CD4-positive, alpha-beta T cell (primary cell): ENCODE data around the gene C1QTNF8. TPM values are rescaled to one million over a fixed set of nuclear protein-coding genes. Genes with fewer than 3 reads are reported as not detected.

Source experiments
- ATAC-seq: fragments of 200-7000 bp; cut with Tn5 transposase; one replicate; pipeline ENCODE4 v1.10.0; 2022; ENCODE audit warnings: mild to moderate bottlenecking; ENCODE audit not compliant: poor library complexity
- CTCF ChIA-PET: fragments of 350-600 bp; sonication (Branson Sonifier 250); formaldehyde crosslinking; loops from one replicate; lab custom pipeline; 2021; ENCODE audit warnings: antibody characterized with exemption, inconsistent platforms; lab: Charles Lee
- POLR2A ChIA-PET: fragments of 350-600 bp; sonication (Branson Sonifier 250); formaldehyde crosslinking; loops from one replicate; lab custom pipeline; 2021; ENCODE audit warnings: antibody characterized with exemption, inconsistent platforms; lab: Charles Lee
- DNase-seq, 14 experiments: peaks; one replicate each; pipeline ENCODE4 v3.0.0-alpha.2; 2013 to 2020; ENCODE audit warnings: mixed read lengths in 2 of 14
- H3K27ac ChIP-seq, 2 donors: one replicate each; pipeline versions ENCODE4 v1.5.1 to v1.7.0; 2013; ENCODE audit warnings: low read length in 2 of 2, low read depth in 1 of 2, mild to moderate bottlenecking in 1 of 2
- H3K27me3 ChIP-seq, 2 experiments: 1 replicate in 1 of 2; 2 replicates in 1 of 2; pipeline versions ENCODE4 v1.6.1 to v1.7.0; 2013; ENCODE audit warnings: low read length in 2 of 2, control low read depth in 1 of 2, mild to moderate bottlenecking in 1 of 2, moderate library complexity in 1 of 2; ENCODE audit not compliant: insufficient read depth in 2 of 2, control insufficient read depth in 1 of 2
- H3K36me3 ChIP-seq: one replicate; pipeline ENCODE4 v1.6.1; 2013; ENCODE audit warnings: low read length, control low read depth; ENCODE audit not compliant: insufficient read depth
- H3K4me1 ChIP-seq: one replicate; pipeline ENCODE4 v1.6.1; 2013; ENCODE audit warnings: low read length, control low read depth; ENCODE audit not compliant: insufficient read depth
- H3K4me3 ChIP-seq: one replicate; pipeline ENCODE4 v1.5.1; 2013; ENCODE audit warnings: mild to moderate bottlenecking, low read length, moderate library complexity
- H3K9me3 ChIP-seq, 2 experiments: 1 replicate in 1 of 2; 2 replicates in 1 of 2; pipeline versions ENCODE4 v1.6.1 to v1.7.0; 2013; ENCODE audit warnings: low read length in 2 of 2, mild to moderate bottlenecking in 2 of 2, control low read depth in 1 of 2, moderate library complexity in 1 of 2; ENCODE audit not compliant: control insufficient read depth in 1 of 2, insufficient read depth in 1 of 2
- H3K27ac Mint-ChIP-seq: one replicate; pipeline ENCODE4 v1.8.0; 2020; ENCODE audit warnings: mixed read lengths
- H3K27me3 Mint-ChIP-seq: one replicate; pipeline ENCODE4 v1.8.0; 2021; ENCODE audit warnings: mixed read lengths
- H3K36me3 Mint-ChIP-seq: one replicate; pipeline ENCODE4 v1.8.0; 2021; ENCODE audit warnings: low read depth, mixed read lengths
- H3K4me1 Mint-ChIP-seq: one replicate; pipeline ENCODE4 v1.8.0; 2021; ENCODE audit warnings: low read depth, mixed read lengths
- H3K4me3 Mint-ChIP-seq: one replicate; pipeline ENCODE4 v1.8.0; 2020; ENCODE audit warnings: mild to moderate bottlenecking, mixed read lengths
- H3K9me3 Mint-ChIP-seq: one replicate; pipeline ENCODE4 v1.8.0; 2020; ENCODE audit warnings: mixed read lengths
- CTCF ChIP-seq: fragments of 200-600 bp; IDR thresholded peaks from one replicate; pipeline ENCODE4 v1.8.0; 2022; ENCODE audit warnings: antibody characterized with exemption, mild to moderate bottlenecking
- intact Hi-C, 2 experiments: fragments of 100-400 bp; cut with DNase I in 1 of 2; cut with micrococcal nuclease in 1 of 2; formaldehyde crosslinking; loops; one replicate each; pipeline versions ENCODE4 v1.15.1 to v1.9.0; 2023 to 2025; cut with DNase I, micrococcal nuclease
- total RNA-seq, 174 experiments: library from RNA in 2 of 174; stranded (reverse) in 2 of 174; gene quantifications; one replicate each; pipeline ENCODE4 v1.2.3 and lab custom pipeline; 2021 to 2026

The C1QTNF8 gene
- total RNA-seq, 2 experiments from 2014 or later, result not detected

- H3K36me3 Mint-ChIP-seq, result no peaks in the 10 kb centered on the region
- intact Hi-C loops, result no loop called here
- no peak overlapping the region for H3K27ac ChIP-seq
- H3K9me3 ChIP-seq, result peaks cover 0 to 9% of the 10 kb centered on the region in 2 experiments
- ATAC-seq (no peak), DNase-seq (no peak)
- POLR2A ChIA-PET, result no interaction called here
- no peaks in the 10 kb centered on the region for H3K27me3 ChIP-seq
- H3K4me1 ChIP-seq, result no peaks in the 10 kb centered on the region
- no peak for TF ChIP-seq CTCF
- H3K27me3 Mint-ChIP-seq, result peaks cover 4% of the 10 kb centered on the region
- CTCF ChIA-PET, result no interaction called here
- H3K27ac Mint-ChIP-seq, result no peak overlapping the region
- H3K9me3 Mint-ChIP-seq, result no peaks in the 10 kb centered on the region
- no peak overlapping the region for H3K4me3 Mint-ChIP-seq
- H3K36me3 ChIP-seq, result no peaks in the 10 kb centered on the region
- no peak overlapping the region for H3K4me3 ChIP-seq
- H3K4me1 Mint-ChIP-seq, result no peaks in the 10 kb centered on the region
Measured at GRCh38 chr16:1131378-1131994, 35.4 kb upstream of the C1QTNF8 start.

- POLR2A ChIA-PET, result no interaction called here
Measured at GRCh38 chr16:1130382-1130781, 34.3 kb upstream of the C1QTNF8 start.

GRCh38 chr16:1129106-1129960 lies 33.3 kb upstream of the C1QTNF8 start:
- CTCF ChIA-PET, result no interaction called here
- H3K4me3 ChIP-seq, result no peak overlapping the region
- Mint-ChIP-seq H3K27me3 (no peaks in the 10 kb centered on the region), H3K36me3 (no peaks in the 10 kb centered on the region), H3K9me3 (no peaks in the 10 kb centered on the region), H3K4me3 (no peak overlapping the region), H3K27ac (no peak overlapping the region), H3K4me1 (no peaks in the 10 kb centered on the region)
- ATAC-seq (no peak), DNase-seq (no peak)
- peaks cover 8% of the 10 kb centered on the region for H3K4me1 ChIP-seq
- TF ChIP-seq CTCF, result no peak
- H3K9me3 ChIP-seq, result peaks cover 0 to 9% of the 10 kb centered on the region in 2 experiments
- intact Hi-C loops, result no loop called here
- H3K36me3 ChIP-seq, result no peaks in the 10 kb centered on the region
- POLR2A ChIA-PET, result no interaction called here
- H3K27ac ChIP-seq, result no peak overlapping the region
- no peaks in the 10 kb centered on the region for H3K27me3 ChIP-seq

More at GRCh38 chr16:1130382-1130781, 34.3 kb upstream of the C1QTNF8 start:
- Mint-ChIP-seq H3K4me1 (no peaks in the 10 kb centered on the region), H3K27me3 (no peaks in the 10 kb centered on the region), H3K36me3 (no peaks in the 10 kb centered on the region), H3K9me3 (no peaks in the 10 kb centered on the region), H3K4me3 (no peak overlapping the region), H3K27ac (no peak overlapping the region)
- no peak overlapping the region for H3K4me3 ChIP-seq
- H3K9me3 ChIP-seq, result peaks cover 0 to 9% of the 10 kb centered on the region in 2 experiments
- no peak overlapping the region for H3K27ac ChIP-seq
- CTCF ChIA-PET, result no interaction called here
- no peaks in the 10 kb centered on the region for H3K36me3 ChIP-seq
- no peaks in the 10 kb centered on the region for H3K27me3 ChIP-seq
- H3K4me1 ChIP-seq, result peaks cover 6% of the 10 kb centered on the region
- no peak for TF ChIP-seq CTCF
- intact Hi-C loops, result no loop called here
- no peak for DNase-seq
- ATAC-seq, result no peak
